A204.1 (cell line): Measurements from ENCODE around the gene WASF1.

Experiments
- FAIRE-seq: peaks from 2 replicates; lab custom pipeline; 2012; peaks lifted over from hg19 to GRCh38; lab: Jason Lieb, UNC

The WASF1 gene

GRCh38 chr6:110179406-110180227 lies at the start of gene WASF1:
Gene WASF1 (minus strand): TSS chr6:110179670. CDS start chr6:110127601, 52,069 bp downstream.
- peak; percentile 98 for FAIRE-seq

GRCh38 chr6:110226261-110226660 lies 46.8 kb upstream of the WASF1 start:
- FAIRE-seq: no peak

DNA sequence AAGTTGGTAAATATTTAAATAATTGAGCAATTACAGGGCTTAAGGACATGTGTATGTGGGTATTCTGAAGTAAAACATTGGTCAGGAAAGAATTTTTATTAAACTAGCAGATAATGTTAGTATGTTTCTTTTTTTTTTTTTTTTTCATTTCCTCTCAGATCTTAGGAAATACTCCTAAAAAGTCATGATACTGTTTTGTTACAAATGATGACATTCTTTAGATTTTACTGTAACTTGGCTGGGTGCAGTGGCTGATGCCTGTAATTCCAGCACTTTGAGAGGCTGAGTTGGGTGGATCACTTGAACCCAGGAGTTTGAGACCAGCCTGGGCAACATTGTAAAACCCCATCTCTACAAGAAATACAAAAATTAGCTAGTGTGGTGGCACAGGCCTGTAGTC lies 42.3 kb upstream of the WASF1 start:
- FAIRE-seq: no peak

- no peak for FAIRE-seq
Measured at GRCh38 chr6:110217266-110217665, 37.8 kb upstream of the WASF1 start.

DNA sequence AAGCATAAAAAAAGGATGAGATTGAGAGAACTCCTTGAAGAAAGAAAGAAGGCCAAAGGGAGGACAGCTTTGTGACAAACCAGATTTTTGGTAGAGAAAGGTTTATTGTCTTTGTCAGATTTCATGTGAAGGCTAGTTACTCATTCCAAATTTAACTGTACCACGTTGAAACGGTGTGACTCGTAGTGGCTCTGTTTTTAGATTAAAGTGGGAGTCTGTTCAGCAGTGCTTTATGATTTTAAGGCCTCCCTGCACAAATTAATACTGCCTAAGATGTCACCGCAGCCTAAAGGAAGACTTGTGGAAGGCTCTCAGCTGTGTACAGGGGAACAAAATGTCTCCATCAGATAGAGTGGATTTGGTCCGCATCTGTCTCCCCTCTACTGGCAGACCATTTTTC lies 36.7 kb upstream of the WASF1 start:
- FAIRE-seq: no peak

- no peak for FAIRE-seq
Measured at GRCh38 chr6:110214338-110214737, 34.9 kb upstream of the WASF1 start.

DNA sequence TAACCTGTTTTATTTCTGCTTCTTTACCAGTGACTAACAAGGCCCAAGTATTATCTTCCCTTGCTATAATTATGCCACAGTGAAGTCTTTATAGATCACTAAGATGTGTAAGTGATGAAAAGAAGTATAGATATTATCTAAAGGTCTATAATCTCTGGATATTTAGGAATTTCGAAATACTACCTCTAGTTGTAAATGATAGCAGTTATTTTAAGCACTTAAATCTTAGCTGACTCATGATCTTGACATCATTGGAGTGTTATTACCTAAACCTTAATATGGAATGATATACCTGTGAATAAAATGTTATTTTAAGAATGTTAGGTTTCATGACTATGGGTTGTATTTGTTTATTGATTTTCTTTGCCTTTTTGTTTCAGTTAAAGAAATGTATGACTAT lies 32.3 kb upstream of the WASF1 start:
- no peak for FAIRE-seq

DNA sequence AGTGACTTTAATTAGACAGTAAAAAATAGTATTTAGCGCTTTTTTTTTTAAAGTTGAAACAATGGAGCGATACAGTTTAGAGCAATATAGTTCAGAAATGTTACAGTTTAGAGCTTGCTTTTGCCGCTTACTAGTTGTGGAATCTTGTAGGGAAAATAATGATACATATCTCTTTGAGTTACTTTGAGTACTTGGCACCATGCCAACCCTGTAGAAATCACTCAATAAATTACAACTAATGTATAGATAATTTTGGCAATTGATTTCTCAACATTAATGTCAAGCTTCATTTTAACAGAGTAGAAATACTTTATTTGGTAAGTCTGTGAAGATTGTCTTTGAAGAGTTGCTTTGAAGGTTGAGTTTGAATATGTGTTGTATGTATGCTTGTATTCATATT lies 28.2 kb upstream of the WASF1 start:
- no peak for FAIRE-seq

- no peak for FAIRE-seq
Measured at GRCh38 chr6:110201151-110201884, 21.8 kb upstream of the WASF1 start.

DNA sequence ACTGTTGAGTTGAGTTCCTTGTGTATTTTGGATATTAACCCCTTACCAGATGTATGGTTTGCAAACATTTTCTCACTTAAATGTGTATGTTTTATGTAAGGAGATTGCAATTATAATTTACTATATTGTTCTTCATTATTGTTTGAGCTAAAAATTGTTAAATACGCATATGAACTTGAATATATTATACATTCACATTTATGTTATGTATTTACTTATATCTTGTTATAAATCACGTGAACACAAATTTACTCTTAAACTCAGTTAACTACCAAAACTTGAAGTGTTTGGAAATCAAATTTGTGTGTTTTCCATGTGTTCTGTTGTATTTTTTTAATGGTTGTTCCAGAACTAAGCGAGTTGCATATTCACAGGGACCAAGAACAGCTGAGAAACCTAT lies 19.1 kb upstream of the WASF1 start:
- FAIRE-seq: no peak

- FAIRE-seq: no peak
Measured at GRCh38 chr6:110196874-110197273, 17.4 kb upstream of the WASF1 start.

GRCh38 chr6:110195639-110196038 lies 16.2 kb upstream of the WASF1 start:
- FAIRE-seq: no peak

- FAIRE-seq: no peak
Measured at GRCh38 chr6:110191477-110191876, 12.0 kb upstream of the WASF1 start.

DNA sequence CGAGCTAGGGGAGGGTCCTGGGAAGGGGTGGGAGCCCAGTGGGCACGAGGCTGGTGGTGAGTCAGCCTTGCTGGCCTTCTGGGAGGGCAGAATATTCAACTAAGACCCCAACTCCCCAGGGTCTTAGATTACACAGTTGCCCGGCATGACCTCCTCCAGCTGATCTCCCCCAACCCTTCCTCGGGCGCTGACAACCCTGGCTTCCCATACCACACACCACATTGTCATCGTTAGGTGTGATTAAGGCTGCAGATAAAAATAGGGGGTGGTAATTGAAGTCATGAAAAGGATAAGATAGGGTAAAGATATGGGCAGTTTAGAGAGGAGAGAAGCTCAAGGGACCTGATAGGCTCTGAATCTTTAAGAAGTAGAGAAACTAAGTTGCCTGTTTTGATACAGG lies 11.3 kb upstream of the WASF1 start:
- no peak for FAIRE-seq

GRCh38 chr6:110188791-110189190 lies 9.3 kb upstream of the WASF1 start:
- no peak for FAIRE-seq

- FAIRE-seq: no peak
Measured at GRCh38 chr6:110185879-110186278, 6.4 kb upstream of the WASF1 start.

- no peak for FAIRE-seq
Measured at GRCh38 chr6:110183292-110183885, 3.9 kb upstream of the WASF1 start.

DNA sequence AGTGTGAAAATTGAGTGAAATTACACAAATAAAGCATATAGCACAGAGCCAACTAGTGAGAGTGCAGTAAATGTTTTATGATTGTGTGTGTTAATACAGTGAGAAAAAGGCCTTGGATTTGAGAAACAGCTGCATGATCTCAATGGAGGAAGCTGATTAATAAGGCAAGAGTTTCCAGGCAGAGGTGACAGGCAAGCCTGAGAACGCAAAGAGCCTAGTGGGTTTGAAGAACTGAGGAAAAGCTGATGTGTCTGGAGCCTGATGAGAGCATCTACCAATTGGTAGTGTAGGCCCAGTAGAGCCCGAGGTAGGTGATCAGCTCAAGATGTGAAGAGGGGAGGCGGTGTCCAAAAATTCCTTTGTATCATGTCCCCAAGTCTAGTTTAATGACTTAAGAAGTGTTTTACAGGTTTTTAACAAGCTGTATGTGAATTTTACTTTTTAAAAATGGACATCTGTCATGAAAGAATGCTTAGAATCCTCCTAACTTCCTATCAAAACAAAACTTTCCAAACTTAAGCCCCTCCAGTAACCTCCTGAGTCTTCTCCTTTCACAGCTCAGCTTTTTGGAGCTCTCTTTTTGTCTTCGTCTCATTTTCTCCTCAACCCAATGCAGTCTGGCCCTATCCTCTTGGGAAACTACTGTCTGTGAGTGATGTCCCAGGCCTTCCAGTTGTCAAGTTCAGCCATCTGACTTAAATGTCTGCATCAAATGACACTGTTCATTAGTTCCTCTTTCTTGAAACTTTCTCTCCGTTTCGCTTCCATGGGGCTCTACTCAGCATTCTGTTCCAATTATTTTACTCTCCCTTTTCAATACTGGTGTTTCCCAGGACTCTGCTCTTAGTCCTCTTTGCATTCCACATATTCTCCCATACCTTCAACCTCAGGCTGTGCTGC lies 1.9 kb upstream of the WASF1 start:
- no peak for FAIRE-seq

- FAIRE-seq: no peak
Measured at GRCh38 chr6:110180228-110181008, 948 bp upstream of the WASF1 start, which contains the start of gene CDC40. Gene CDC40 (plus strand): TSS chr6:110180427. CDS start chr6:110180445, 18 bp downstream.

GRCh38 chr6:110178626-110179405 lies 654 bp downstream of the WASF1 start:
- FAIRE-seq: no peak
